Measurements from ENCODE around the gene MTHFD1L.
"Not testable (repeated sequence)": the region's sequence is repeated elsewhere in the genome, so short reads cannot be mapped to it uniquely, and the experiment has no call there.

The MTHFD1L gene

GRCh38 chr6:151113641-151114040, 248.1 kb downstream of the MTHFD1L start:
- no peak for TF ChIP-seq CTCF (conservative IDR thresholded peaks at IDR 0.05; ENCODE audit: low read depth, low read length)
- Histone ChIP-seq H2AFZ (ENCODE audit: low read depth) (no peak overlapping the region), H3K4me1 (ENCODE audit: low read depth, poor library complexity, severe bottlenecking) (no peaks in the 10 kb centered on the region), H3K4me2 (no peak overlapping the region), H3K4me3 (IDR thresholded peaks at IDR 0.05; ENCODE audit: insufficient read depth, low read depth, low read length) (no peak overlapping the region), H4K20me1 (ENCODE audit: insufficient read depth) (no peaks in the 10 kb centered on the region), H3K36me3 (ENCODE audit: insufficient read depth) (no peaks in the 10 kb centered on the region), H3K27ac (no peak overlapping the region), H3K27me3 (ENCODE audit: insufficient read depth, low read depth) (no peaks in the 10 kb centered on the region), H3K9ac (no peak overlapping the region), H3K79me2 (ENCODE audit: insufficient read depth, low read depth) (no peaks in the 10 kb centered on the region)

GRCh38 chr6:151118461-151119123, 253.1 kb downstream of the MTHFD1L start:
- H4K20me1 ChIP-seq (ENCODE audit: insufficient read depth), result no peaks in the 10 kb centered on the region
- no peaks in the 10 kb centered on the region for H3K36me3 ChIP-seq (ENCODE audit: insufficient read depth)
- TF ChIP-seq CTCF (conservative IDR thresholded peaks at IDR 0.05; ENCODE audit: low read depth, low read length), result no peak
- H3K4me2 ChIP-seq, result no peak overlapping the region
- H2AFZ ChIP-seq (ENCODE audit: low read depth), result no peak overlapping the region
- H3K27ac ChIP-seq, result no peak overlapping the region
- no peak overlapping the region for H3K4me3 ChIP-seq (IDR thresholded peaks at IDR 0.05; ENCODE audit: insufficient read depth, low read depth, low read length)
- H3K9ac ChIP-seq, result no peak overlapping the region
- no peaks in the 10 kb centered on the region for H3K4me1 ChIP-seq (ENCODE audit: low read depth, poor library complexity, severe bottlenecking)
- H3K79me2 ChIP-seq (ENCODE audit: insufficient read depth, low read depth), result no peaks in the 10 kb centered on the region
- H3K27me3 ChIP-seq (ENCODE audit: insufficient read depth, low read depth), result no peaks in the 10 kb centered on the region

- Histone ChIP-seq H3K27ac (no peak overlapping the region), H2AFZ (ENCODE audit: low read depth) (no peak overlapping the region), H3K4me2 (no peak overlapping the region), H3K27me3 (ENCODE audit: insufficient read depth, low read depth) (no peaks in the 10 kb centered on the region), H3K9ac (no peak overlapping the region), H3K4me1 (ENCODE audit: low read depth, poor library complexity, severe bottlenecking) (no peaks in the 10 kb centered on the region), H4K20me1 (ENCODE audit: insufficient read depth) (no peaks in the 10 kb centered on the region), H3K36me3 (ENCODE audit: insufficient read depth) (no peaks in the 10 kb centered on the region), H3K4me3 (IDR thresholded peaks at IDR 0.05; ENCODE audit: insufficient read depth, low read depth, low read length) (no peak overlapping the region), H3K79me2 (ENCODE audit: insufficient read depth, low read depth) (no peaks in the 10 kb centered on the region)
- TF ChIP-seq CTCF (conservative IDR thresholded peaks at IDR 0.05; ENCODE audit: low read depth, low read length), result no peak
Observed at GRCh38 chr6:151119823-151120524, 254.5 kb downstream of the MTHFD1L start.

GRCh38 chr6:151121900-151122299, 256.4 kb downstream of the MTHFD1L start:
- H3K4me1 ChIP-seq (ENCODE audit: low read depth, poor library complexity, severe bottlenecking), result no peaks in the 10 kb centered on the region
- H3K4me3 ChIP-seq (IDR thresholded peaks at IDR 0.05; ENCODE audit: insufficient read depth, low read depth, low read length), result no peak overlapping the region
- no peaks in the 10 kb centered on the region for H4K20me1 ChIP-seq (ENCODE audit: insufficient read depth)
- H2AFZ ChIP-seq (ENCODE audit: low read depth), result no peak overlapping the region
- H3K27me3 ChIP-seq (ENCODE audit: insufficient read depth, low read depth), result no peaks in the 10 kb centered on the region
- H3K4me2 ChIP-seq, result no peak overlapping the region
- no peak overlapping the region for H3K9ac ChIP-seq
- H3K79me2 ChIP-seq (ENCODE audit: insufficient read depth, low read depth), result no peaks in the 10 kb centered on the region
- no peaks in the 10 kb centered on the region for H3K36me3 ChIP-seq (ENCODE audit: insufficient read depth)
- H3K27ac ChIP-seq, result no peak overlapping the region
- TF ChIP-seq CTCF (conservative IDR thresholded peaks at IDR 0.05; ENCODE audit: low read depth, low read length), result no peak

GRCh38 chr6:151123641-151124040, 258.1 kb downstream of the MTHFD1L start:
- not testable (repeated sequence) for H3K9ac ChIP-seq; H3K4me1 ChIP-seq (ENCODE audit: low read depth, poor library complexity, severe bottlenecking); H3K4me2 ChIP-seq; H3K79me2 ChIP-seq (ENCODE audit: insufficient read depth, low read depth); H3K27me3 ChIP-seq (ENCODE audit: insufficient read depth, low read depth); H3K27ac ChIP-seq; H2AFZ ChIP-seq (ENCODE audit: low read depth); H3K4me3 ChIP-seq (IDR thresholded peaks at IDR 0.05; ENCODE audit: insufficient read depth, low read depth, low read length); H4K20me1 ChIP-seq (ENCODE audit: insufficient read depth); H3K36me3 ChIP-seq (ENCODE audit: insufficient read depth)

- not testable (repeated sequence) for H4K20me1 ChIP-seq (ENCODE audit: insufficient read depth); H3K36me3 ChIP-seq (ENCODE audit: insufficient read depth); H3K4me1 ChIP-seq (ENCODE audit: low read depth, poor library complexity, severe bottlenecking); H3K4me3 ChIP-seq (IDR thresholded peaks at IDR 0.05; ENCODE audit: insufficient read depth, low read depth, low read length); H3K9ac ChIP-seq; H3K79me2 ChIP-seq (ENCODE audit: insufficient read depth, low read depth); H3K4me2 ChIP-seq; H3K27me3 ChIP-seq (ENCODE audit: insufficient read depth, low read depth); H3K27ac ChIP-seq; H2AFZ ChIP-seq (ENCODE audit: low read depth)
Observed at GRCh38 chr6:151125242-151125641, 259.7 kb downstream of the MTHFD1L start.

All from KMS-11 (cell line).